Stimulated activated CD8-positive, alpha-beta memory T cell treated with anti-CD3 and anti-CD28 coated beads, Interleukin-12 subunit alpha, Interleukin-12 subunit beta, amount 100 ng/mL, for 24 hours (primary cell): ENCODE measurements around the gene C1GALT1.
"Not testable (repeated sequence)": the region's sequence is repeated elsewhere in the genome, so short reads cannot be mapped to it uniquely, and the experiment has no call there.

ENCODE experiments used
- DNase-seq: peaks from one replicate; pipeline ENCODE4 v3.0.0-alpha.2; 2020; ENCODE audit errors: extremely low read depth

The C1GALT1 gene

GRCh38 chr7:7182156-7183060 is at the start of gene C1GALT1:
Gene C1GALT1 (plus strand): TSS chr7:7182544. CDS start chr7:7234320, 51,776 bp downstream.
- peak; percentile 98 for DNase-seq

DNA sequence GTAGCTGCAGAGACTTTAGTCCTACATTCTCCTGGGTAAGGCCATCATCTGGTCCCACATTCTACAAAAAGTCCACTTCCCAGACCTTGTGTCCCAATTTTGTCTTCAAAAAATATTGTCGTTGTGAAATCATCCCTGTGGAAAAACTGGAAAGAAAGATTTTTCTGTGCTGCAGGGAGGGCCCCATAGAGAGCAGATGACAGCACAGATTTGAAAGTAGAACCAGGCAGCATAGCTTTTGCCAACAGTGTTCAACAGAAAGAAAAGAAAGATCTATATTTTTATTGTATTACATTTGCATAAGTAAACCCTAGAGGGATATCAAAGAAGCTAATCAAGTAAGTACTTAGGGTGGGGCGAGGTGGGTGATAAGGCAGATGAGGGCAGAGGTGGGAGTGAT is 48.3 kb upstream of the C1GALT1 start:
- DNase-seq, result no peak

DNA sequence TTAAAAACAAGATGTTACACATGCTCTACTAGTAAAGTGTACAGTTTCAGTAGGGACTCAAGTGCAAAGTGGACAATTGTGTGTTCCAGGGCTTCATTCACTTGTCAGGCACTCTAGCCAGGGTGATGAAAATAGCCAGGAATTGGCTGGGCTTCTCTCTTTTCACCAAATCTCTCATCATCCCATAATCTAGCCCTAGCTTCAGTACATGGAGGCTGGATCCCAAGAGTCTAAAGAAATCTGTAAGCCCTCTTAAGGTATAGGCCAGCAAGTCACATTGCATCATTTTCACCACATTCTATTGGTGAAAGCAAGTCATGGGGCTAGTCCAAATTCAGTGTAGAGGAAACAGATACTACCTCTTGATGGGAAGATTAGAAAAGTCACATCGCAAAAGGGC is 47.3 kb upstream of the C1GALT1 start:
- no peak for DNase-seq

GRCh38 chr7:7135924-7136323 is 46.4 kb upstream of the C1GALT1 start:
- not testable (repeated sequence) for DNase-seq

DNA sequence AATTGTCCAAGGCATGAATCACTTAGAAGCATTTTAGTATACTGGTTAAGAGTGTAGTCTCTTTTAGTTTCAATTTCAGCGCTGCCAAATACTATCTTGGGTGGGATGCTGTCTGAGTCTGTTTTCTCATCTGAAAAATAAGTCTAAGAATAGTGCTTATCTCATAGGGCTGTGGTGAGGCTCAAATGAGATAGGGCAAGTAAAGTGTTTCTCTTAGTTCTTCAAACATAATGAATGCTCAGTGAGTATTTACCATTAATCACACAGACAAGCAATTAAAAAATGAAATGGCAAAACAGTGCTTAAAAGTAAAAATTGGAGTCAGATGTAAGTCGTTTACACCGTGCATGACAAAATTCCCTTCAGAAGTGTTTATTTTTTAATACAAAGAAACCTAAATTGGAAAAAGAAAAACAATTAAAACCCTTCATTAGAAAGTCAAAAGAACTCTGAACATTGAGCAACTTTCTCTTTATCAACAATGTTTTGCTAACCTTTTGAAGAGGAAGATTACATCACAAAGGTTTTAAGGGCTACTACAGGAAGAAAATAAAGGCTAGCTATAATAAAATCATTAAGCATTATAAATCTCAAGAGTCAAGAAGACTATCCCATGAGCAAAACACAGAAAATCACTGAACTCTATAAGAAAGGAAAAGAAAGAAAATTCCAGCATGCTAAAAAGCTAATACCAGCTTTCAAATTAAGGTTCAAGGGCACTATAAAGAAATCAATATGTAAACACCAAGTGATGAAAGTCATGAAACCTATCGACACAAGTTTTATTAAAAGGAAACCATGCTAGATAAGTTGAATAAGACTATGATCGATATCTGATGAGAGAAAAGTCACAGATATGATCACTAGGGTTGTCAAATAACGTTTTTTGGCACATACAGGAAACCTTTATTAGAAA is 45.6 kb upstream of the C1GALT1 start:
- no peak for DNase-seq

DNA sequence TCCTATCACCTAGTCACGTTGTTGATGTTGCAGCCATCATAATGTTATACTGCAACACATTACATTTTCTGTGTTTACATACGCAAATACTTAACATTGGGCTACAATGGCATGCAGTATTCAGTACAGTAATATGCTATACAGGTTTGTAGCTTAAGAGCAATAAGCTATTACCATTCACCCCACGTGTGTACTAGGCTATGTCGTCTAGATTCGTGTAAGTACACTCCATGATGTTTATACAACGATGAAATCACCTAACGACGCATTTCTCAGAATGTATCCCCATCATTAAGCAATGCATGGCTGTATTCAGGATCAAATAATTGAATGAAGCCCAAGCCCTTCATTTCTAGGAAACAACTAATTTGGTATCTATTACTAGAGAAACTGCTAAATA is 43.4 kb upstream of the C1GALT1 start:
- DNase-seq, result no peak

DNA sequence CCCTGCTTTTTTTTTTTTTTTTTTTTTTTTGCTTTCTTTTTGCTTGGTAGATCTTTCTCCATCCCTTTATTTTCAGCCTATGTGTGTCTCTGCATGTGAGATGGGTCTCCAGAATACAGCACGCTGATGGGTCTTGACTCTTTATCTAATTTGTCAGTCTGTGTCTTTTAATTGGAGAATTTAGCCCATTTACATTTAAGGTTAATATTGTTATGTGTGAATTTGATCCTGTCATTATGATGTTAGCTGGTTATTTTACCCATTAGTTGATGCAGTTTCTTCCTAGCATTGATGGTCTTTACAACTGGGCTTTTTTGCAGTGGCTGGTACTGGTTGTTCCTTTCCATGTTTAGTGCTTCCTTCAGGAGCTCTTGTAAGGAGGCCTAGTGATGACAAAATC is 38.9 kb upstream of the C1GALT1 start:
- not testable (repeated sequence) for DNase-seq

DNA sequence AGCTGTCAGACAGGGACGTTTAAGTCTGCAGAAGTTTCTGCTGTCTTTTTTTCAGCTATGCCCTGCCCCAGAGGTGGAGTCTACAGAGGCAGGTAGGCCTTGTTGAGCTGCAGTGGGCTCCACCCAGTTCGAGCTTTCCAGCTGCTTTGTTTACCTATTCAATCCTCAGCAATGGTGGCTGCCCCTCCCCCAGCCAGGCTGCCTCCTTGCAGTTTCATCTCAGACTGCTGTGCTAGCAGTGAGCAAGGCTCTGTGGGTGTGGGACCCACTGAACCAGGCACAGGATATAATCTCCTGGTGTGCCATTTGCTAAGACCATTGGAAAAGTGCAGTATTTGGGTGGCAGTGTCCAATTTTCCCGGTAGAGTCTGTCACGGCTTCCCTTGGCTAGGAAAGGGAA is 37.2 kb upstream of the C1GALT1 start:
- DNase-seq, result not testable (repeated sequence)

- no peak for DNase-seq
Measured at GRCh38 chr7:7146837-7147236, 35.5 kb upstream of the C1GALT1 start.

DNA sequence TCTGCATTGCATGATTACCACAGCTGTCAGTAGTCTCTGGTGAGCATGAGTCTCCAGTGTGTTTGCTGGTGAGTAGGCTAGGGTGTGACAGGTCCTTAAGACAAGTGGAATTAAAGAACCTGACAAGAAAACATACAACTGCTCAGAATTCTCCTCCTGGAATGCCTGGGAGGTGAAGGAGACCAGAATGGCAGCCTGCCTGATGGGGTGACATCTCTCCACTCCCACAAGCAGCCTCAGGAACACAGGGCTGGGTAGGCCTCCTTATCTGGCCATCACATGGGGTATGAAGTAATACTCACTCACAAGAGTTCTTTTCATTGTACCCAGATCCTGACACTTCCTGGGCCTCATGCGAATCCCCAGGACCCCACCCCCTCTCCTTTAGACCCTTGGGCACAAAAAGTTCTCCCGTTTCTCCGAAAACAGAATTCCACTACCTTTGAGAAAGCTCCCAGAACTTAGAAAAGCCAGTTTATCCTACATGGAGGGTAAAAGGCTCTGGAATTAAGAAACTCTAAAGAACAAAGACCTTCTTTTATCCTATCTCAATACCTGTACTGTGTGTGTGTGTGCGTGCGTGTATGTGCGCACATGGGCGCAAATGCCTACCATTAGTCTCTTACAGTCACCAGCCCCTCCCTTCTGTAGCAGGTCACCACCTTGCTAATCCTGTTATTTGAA is 33.4 kb upstream of the C1GALT1 start:
- DNase-seq, result no peak

DNA sequence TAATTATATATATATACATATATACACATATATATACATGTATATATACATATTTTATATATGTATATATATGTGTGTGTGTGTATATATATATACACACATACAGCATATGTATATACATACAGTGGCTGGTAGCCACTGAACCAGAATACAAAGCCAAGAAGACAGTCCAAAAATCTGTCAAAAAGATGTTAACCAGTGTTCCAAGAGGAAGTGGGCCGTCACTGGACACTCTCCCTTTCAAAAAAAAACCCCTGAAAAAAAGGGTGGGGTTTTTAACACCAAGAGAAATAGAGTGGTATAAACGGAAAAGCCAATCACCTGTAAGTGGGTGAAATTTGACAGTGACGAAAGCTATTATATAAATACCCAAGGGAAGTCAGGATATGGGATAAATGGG is 31.1 kb upstream of the C1GALT1 start:
- DNase-seq, result no peak

GRCh38 chr7:7151865-7152264 is 30.5 kb upstream of the C1GALT1 start:
- no peak for DNase-seq

DNA sequence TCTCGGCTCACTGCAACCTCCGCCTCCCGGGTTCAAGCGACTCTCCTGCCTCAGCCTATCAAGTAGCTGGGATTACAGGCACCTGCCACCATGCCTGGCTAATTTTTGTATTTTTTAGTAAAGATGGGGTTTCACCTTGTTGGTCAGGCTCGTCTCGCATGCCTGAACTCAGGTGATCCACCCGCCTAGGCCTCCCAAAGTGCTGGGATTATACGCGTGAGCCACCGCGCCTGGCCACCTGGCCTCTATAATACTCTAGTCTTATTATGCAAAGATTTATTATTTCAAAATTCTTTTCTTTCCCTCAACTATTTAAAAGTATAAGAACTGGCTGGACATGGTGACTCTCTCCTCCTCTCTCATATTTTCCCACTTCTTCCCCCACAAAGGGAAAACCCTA is 30.0 kb upstream of the C1GALT1 start:
- no peak for DNase-seq

DNA sequence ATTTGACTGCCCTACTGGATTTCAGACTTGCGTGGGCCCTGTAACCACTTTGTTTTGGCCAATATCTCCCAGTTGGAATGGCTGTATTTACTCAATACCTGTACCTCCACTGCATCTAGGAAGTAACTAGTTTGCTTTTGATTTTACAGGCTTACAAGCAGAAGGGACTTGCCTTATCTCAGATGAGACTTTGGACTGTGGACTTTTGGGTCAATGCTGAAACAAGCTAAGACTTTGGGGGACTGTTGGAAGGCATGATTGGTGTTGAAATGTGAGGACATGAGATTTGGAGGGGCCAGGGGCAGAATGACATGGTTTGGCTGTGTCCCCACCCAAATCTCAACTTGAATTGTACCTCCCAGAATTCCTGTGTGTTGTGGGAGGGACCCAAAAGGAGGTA is 28.0 kb upstream of the C1GALT1 start:
- DNase-seq, result not testable (repeated sequence)

DNA sequence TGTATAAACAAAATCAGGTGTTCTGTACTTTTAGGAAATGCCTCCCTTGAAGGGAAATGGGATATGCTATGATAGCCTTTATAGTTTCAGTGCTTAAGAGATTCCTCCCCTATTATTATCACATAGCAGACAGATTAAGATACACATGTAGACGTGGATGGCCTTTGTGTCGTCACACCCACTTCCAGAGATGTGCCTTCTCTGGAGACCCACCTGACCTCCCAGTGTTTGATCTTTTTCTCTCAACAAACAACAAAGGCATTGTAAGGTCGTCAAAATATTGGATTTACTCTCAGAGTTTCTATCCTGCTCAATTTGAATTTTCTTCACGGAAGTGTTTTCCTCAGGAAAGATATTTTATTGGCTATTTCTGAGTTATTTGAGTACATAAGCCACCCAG is 25.7 kb upstream of the C1GALT1 start:
- no peak for DNase-seq

DNA sequence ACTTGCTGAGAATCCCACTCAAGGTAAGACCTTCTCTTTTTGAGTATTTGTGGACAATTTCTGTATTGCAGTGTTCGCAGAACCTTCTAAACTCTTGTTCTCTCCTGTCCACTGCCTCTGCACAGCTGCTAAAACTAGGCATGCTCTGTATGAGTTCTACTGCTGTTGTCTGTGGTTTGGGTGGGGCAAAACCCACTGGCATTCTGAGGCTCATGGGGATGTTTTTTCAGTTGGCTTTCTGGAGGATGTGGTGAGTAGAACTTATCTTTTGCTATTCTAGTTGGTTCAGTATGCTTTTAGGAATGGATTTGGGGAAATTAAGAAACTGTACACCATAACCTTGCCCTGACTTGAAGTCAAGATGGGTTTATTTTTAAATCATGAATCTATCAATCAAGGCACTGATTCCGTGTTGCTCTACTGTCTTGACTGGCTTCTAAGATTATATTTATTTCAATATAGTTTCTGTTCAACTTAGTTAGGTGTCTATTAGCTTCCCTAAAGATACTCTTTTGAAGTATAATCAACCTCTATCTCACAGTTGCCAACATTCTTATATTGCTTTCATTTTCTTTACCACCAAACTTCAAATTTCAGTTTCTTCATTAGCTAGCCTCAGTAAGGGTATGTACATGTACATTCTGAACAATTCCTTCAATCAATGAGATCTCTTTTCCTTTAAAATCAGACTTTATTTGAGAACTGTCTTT is 25.0 kb upstream of the C1GALT1 start:
- DNase-seq, result no peak

DNA sequence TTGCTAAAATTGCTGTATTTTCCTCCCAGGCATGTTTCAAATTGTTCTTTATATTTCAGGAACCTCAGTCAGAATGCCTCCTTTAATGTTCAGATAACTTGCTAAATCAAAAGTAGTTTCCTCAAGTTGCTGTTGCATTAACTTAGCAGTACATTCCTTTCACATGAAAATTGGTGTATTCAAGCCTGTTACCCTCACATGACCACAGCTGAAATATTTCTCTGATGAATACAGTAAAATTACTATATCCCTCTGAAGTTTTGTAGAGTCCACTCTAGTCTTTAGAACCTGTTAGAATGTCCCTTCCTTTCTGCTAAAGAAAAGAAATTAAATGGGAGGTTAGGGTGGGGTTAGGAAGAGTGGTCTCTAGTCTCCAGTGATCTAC is 24.5 kb upstream of the C1GALT1 start:
- DNase-seq, result no peak

GRCh38 chr7:7159063-7159658 is 23.2 kb upstream of the C1GALT1 start:
- DNase-seq, result no peak

DNA sequence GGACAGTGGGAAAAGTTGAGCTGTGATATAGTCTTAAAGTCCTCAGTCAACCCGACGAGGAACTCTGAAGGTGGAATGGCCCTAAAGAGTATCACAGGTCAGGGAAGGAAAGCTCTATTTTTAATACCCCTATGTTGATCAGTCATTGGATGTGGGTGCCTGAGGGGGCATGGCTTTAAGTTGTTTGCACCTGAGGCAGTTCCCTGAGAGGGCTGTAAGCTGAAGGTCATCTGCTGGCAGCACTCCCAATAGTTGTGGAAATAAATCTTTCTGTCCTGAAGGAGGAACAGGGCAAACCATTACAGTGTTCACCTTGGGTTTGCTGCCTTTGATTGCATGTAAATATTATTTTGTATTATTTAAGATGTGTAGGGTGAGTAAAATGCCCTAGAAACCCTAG is 17.8 kb upstream of the C1GALT1 start:
- DNase-seq, result no peak

DNA sequence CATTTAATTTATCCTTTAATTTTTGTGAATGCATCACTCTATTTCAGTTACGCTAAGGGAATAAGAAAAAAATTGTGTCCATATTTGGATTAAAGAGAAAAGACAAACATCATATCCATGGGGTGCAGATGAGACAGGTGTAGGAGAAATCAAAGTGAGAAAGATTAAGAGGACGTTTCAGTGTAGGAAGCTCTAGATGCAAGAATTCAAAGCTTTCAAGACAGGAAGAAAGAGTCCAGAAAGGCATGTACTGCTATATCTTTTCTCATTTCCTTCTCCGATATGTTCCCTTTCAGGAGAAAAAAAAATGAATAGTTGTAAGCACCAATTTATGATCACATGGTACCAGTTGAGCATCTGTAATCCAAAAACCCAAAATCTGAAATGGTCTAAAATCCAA is 17.0 kb upstream of the C1GALT1 start:
- DNase-seq, result no peak

DNA sequence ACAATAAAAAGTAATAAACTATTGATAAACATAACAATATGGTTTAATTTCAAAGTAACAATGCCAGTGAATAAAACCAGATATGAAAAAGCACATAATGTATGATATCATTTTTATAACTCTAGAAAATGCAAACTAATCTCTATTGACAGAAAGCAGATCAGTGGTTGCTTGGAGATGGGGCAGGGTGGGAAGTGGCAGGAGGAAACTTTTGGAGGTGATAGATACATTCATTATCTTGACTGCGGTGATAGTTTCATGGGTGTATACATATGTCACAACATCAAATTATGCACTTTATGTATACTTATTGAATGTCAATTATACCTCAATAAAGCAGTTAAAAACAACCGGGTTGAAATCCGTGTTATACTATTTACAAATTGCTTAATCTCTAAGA is 16.0 kb upstream of the C1GALT1 start:
- DNase-seq, result no peak
